Raji (cell line): ENCODE measurements around the gene THADA.

Experiments used
- POLR2A ChIP-seq: IDR thresholded peaks from 2 replicates; pipeline ENCODE4 v1.6.1; 2011; ENCODE audit warnings: low read depth, low read length, control low read depth; ENCODE audit not compliant: insufficient read depth

The THADA gene

GRCh38 chr2:43568228-43568627, 27.6 kb downstream of the THADA start:
- TF ChIP-seq POLR2A, result no peak

GRCh38 chr2:43566461-43566729, 29.4 kb downstream of the THADA start:
- no peak for TF ChIP-seq POLR2A

GRCh38 chr2:43563679-43564078, 32.2 kb downstream of the THADA start:
- no peak for TF ChIP-seq POLR2A

- no peak for TF ChIP-seq POLR2A
These were observed 35.6 kb downstream of the THADA start for GRCh38 chr2:43560231-43560547.

GRCh38 chr2:43559391-43560230, 36.2 kb downstream of the THADA start:
- TF ChIP-seq POLR2A, result no peak

GRCh38 chr2:43557196-43557595, 38.6 kb downstream of the THADA start:
- TF ChIP-seq POLR2A, result no peak

- TF ChIP-seq POLR2A, result no peak
These were observed 39.6 kb downstream of the THADA start for GRCh38 chr2:43556256-43556655.

- no peak for TF ChIP-seq POLR2A
These were observed 42.4 kb downstream of the THADA start for GRCh38 chr2:43553341-43553855.

GRCh38 chr2:43551990-43552389, 43.8 kb downstream of the THADA start:
- no peak for TF ChIP-seq POLR2A

- TF ChIP-seq POLR2A, result no peak
These were observed 53.4 kb downstream of the THADA start for GRCh38 chr2:43542285-43542933.

GRCh38 chr2:43541165-43541564, 54.7 kb downstream of the THADA start:
- no peak for TF ChIP-seq POLR2A

- no peak for TF ChIP-seq POLR2A
These were observed 55.6 kb downstream of the THADA start for GRCh38 chr2:43540021-43540779.

- no peak for TF ChIP-seq POLR2A
These were observed 56.4 kb downstream of the THADA start for GRCh38 chr2:43539436-43539835.

GRCh38 chr2:43538034-43538670, 57.7 kb downstream of the THADA start:
- TF ChIP-seq POLR2A, result no peak

GRCh38 chr2:43537137-43537536, 58.7 kb downstream of the THADA start:
- no peak for TF ChIP-seq POLR2A
